ENCODE data around the gene NOL6.
"Not testable (repeated sequence)": the region's sequence is repeated elsewhere in the genome, so short reads cannot be mapped to it uniquely, and the experiment has no call there.

Gene NOL6

GRCh38 chr9:33431420-33431819 lies 42.3 kb downstream of the NOL6 start:
- DNase-seq: no peak

- DNase-seq: no peak
Observed at GRCh38 chr9:33430942-33431341, 42.8 kb downstream of the NOL6 start.

DNA sequence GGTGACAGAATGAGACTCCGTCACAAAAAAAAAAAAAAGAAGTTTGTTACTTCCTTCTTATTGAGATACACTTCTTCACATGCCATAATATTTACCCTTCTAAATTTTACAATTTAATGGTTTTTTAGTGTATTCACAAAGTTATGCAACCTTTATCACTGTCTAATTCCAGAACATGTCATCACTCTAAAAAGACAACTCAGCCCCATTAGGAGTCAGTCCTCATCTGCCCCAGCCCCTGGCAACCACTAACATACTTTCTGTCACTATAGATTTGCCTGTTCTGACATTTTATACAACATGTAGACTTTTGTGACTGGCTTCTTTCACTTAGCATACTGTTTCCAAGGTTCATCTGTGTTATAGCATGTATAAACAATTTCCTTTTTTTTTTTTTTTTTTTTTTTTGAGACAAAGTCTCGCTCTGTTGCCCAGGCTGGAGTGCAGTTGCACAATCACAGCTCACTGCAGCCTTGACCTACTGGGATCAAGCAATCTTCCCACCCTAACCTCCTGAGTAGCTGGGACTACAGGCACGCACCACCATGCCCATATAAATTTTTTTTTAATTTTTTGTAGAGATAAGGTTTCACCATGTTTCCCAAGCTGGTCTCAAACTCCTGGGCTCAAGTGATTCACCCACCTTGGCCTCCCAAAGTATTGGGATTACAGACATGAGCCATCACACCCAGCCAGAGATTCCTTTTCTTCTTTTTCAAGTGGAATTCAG lies 44.3 kb downstream of the NOL6 start:
- no peak for DNase-seq

DNA sequence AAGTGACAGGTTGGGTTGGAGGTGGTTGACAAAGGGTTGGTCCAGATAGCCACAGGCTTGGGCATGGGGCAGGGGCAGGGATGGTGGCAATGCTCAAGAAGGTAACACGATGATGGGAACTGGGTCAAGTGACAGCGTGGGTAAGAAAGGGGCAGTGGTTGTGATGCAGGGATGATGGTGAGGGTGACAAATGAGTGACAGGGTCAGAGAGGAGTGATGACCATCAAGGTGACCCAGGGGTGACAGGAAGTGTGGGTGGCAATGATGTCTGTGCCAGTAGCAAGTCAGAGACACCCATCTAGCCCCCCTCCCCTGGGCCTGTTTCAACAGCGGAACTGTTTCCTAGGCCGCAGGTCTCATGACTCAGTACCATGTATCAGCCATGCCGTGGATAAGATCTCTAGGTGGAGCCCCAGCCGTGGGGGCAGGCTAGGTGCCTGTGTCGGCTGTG lies 46.9 kb downstream of the NOL6 start:
- DNase-seq: no peak

DNA sequence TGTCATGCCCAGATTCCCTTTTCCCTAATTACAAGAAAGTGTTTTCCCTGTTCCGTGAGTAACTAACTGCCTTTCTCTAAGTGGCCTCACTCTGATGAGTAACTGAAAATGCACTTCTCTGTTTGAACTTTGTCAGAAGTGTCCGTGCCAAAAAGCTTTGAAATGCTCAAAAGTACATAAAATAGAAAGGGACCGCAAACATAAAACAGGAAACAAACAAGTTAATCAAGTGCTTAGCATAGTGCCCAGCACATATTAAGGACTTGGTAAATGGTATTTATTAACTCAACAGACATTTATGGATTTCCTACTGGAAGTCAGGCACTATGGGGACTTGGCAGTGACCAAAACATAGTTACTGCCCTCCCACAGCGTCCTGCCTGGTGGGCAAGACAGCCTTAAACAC lies 48.6 kb downstream of the NOL6 start:
- DNase-seq: no peak

GRCh38 chr9:33424492-33424891 lies 49.2 kb downstream of the NOL6 start:
- not testable (repeated sequence) for DNase-seq

DNA sequence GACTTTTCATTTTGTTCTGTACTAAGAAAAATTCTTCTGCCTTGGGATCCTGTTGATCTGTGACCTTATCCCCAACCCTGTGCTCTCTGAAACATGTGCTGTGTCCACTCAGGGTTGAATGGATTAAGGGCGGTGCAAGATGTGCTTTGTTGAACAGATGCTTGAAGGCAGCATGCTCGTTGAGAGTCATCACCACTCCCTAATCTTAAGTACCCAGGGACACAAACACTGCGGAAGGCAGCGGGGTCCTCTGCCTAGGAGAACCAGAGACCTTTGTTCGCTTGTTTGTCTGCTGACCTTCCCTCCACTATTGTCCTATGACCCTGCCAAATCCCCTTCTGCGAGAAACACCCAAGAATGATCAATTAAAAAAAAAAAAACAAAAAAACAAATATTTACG lies 49.7 kb downstream of the NOL6 start:
- DNase-seq: not testable (repeated sequence)

GRCh38 chr9:33419708-33420303 lies 53.9 kb downstream of the NOL6 start:
- no peak for DNase-seq

GRCh38 chr9:33418090-33418489 lies 55.6 kb downstream of the NOL6 start:
- DNase-seq: no peak

DNA sequence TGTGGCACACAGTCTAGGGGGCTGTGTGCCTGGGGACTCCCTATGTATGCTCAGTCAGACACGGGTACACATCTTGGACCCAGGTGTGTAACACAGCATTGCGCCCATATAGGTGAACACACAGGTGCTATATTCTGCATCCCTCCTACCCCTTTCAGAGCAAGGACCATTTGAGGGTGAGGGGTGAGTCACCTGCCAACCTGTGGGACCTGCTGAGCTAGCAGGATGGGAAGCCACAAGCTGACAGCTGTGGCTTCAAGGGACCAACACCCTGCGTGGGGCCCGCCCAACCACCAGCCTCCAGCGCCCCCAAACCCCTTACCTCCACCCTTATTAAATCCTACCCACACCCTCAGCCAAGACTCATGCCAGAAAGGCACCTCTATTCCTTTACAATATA lies 56.7 kb downstream of the NOL6 start:
- no peak for DNase-seq

- DNase-seq: peak; percentile 71
Observed at GRCh38 chr9:33415501-33416038, 58.2 kb downstream of the NOL6 start.

GRCh38 chr9:33414889-33415500 lies 58.7 kb downstream of the NOL6 start:
- DNase-seq: no peak

DNA sequence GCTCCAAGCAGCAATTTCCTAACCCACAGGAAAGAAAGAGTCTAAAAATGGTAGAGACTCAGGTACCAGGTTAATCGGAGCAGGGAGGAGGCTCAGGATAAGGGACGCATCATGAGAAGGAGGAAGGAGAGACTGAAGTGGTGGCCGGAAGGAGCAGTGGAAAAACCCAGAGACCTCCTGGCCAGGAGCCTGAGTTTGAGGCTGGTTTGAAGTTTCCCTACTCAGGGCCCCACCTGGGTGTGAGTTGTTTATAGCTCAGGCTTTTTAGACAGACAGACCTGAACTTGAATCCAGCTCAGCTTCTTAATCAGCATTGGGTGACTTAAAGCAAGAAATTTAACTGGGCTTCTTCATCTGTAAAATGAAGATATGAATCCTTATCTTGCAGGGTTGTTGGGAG lies 59.5 kb downstream of the NOL6 start:
- no peak for DNase-seq
